Urinary bladder (tissue), 4 donors: Measurements from ENCODE around the gene ABLIM3. TPM values are rescaled to one million over a fixed set of nuclear protein-coding genes. Genes with fewer than 3 reads are reported as not detected.

Experiments used
- DNase-seq: peaks from one replicate; pipeline ENCODE4 v3.0.0-alpha.2; 2015; ENCODE audit errors: extremely low spot score
- H3K27ac ChIP-seq: one replicate; pipeline ENCODE4 v1.5.1; 2013; ENCODE audit warnings: low read depth, mild to moderate bottlenecking, moderate library complexity
- H3K36me3 ChIP-seq: one replicate; pipeline ENCODE4 v1.6.1; 2013; ENCODE audit warnings: mild to moderate bottlenecking, moderate library complexity; ENCODE audit not compliant: insufficient read depth
- H3K4me1 ChIP-seq: one replicate; pipeline ENCODE4 v1.6.1; 2013; ENCODE audit warnings: mild to moderate bottlenecking, moderate library complexity; ENCODE audit not compliant: insufficient read depth
- H3K4me3 ChIP-seq: one replicate; pipeline ENCODE4 v1.5.1; 2013; ENCODE audit warnings: low read depth, low read length
- WGBS: extraction: QIAGEN DNeasy Blood & Tissue Kit; methylation state at CpG from one replicate; pipeline ENCODE4 v1.1.7; 2013; 5-methylcytosine and 5-hydroxymethylcytosine counted together
- polyA plus RNA-seq: library from polyadenylated mRNA; stranded (reverse); fragments of 200-250 nt; gene quantifications from one replicate; pipeline ENCODE4 v1.2.3, GENCODE V29; 2013
- total RNA-seq: library from RNA; depleted of rRNA; stranded (reverse); fragments of >200 nt; gene quantifications from one replicate; pipeline ENCODE4 v1.2.3, GENCODE V29; 2014
- donor health status: healthy with polysubstance abuse.
- donor health status: healthy.

ABLIM3 gene
- total and polyA plus RNA-seq, 2 donors, result 9.8 to 14.4 TPM

- DNase-seq, result no peak
- Histone ChIP-seq H3K27ac (no peak overlapping the region), H3K36me3 (no peaks in the 10 kb centered on the region), H3K4me1 (no peaks in the 10 kb centered on the region), H3K4me3 (no peak overlapping the region)
- WGBS, result 78% methylated on average over 11 of the region's 11 CpGs
Observed at GRCh38 chr5:149140197-149141002, 893 bp upstream of the ABLIM3 start.

- Histone ChIP-seq H3K36me3 (no peaks in the 10 kb centered on the region), H3K27ac (no peak overlapping the region), H3K4me3 (peak overlapping the region; percentile 47), H3K4me1 (peaks cover 1% of the 10 kb centered on the region)
- DNase-seq, result no peak
- WGBS, result 54% methylated on average over 20 of the region's 20 CpGs
Observed at GRCh38 chr5:149141957-149142851, 911 bp downstream of the ABLIM3 start.

GRCh38 chr5:149143470-149143869 lies 2.2 kb downstream of the ABLIM3 start:
- H3K27ac ChIP-seq, result no peak overlapping the region
- no peak overlapping the region for H3K4me3 ChIP-seq
- WGBS, result 16% methylated on average over 2 of the region's 2 CpGs

GRCh38 chr5:149144637-149145036 lies 3.3 kb downstream of the ABLIM3 start:
- DNase-seq, result no peak
- Histone ChIP-seq H3K4me1 (peaks cover 1% of the 10 kb centered on the region), H3K27ac (no peak overlapping the region), H3K36me3 (no peaks in the 10 kb centered on the region), H3K4me3 (no peak overlapping the region)
- WGBS, result 62% methylated on average over 1 of the region's 1 CpG

More at GRCh38 chr5:149143470-149143869, 2.2 kb downstream of the ABLIM3 start:
- Histone ChIP-seq H3K36me3 (no peaks in the 10 kb centered on the region), H3K4me1 (peaks cover 1% of the 10 kb centered on the region)
- no peak for DNase-seq

GRCh38 chr5:149145138-149145537 lies 3.8 kb downstream of the ABLIM3 start:
- peaks cover 1% of the 10 kb centered on the region for H3K4me1 ChIP-seq
- no peaks in the 10 kb centered on the region for H3K36me3 ChIP-seq
- no peak overlapping the region for H3K4me3 ChIP-seq
- DNase-seq, result no peak
- no peak overlapping the region for H3K27ac ChIP-seq
- WGBS, result 98% methylated on average over 1 of the region's 1 CpG

- no peak overlapping the region for H3K27ac ChIP-seq
- no peak overlapping the region for H3K4me3 ChIP-seq
- 94% methylated on average over 1 of the region's 1 CpG for WGBS
- peaks cover 3% of the 10 kb centered on the region for H3K4me1 ChIP-seq
- no peak for DNase-seq
- H3K36me3 ChIP-seq, result no peaks in the 10 kb centered on the region
Observed at GRCh38 chr5:149147676-149148075, 6.4 kb downstream of the ABLIM3 start.

- Histone ChIP-seq H3K36me3 (no peaks in the 10 kb centered on the region), H3K27ac (peak overlapping the region; percentile 7), H3K4me1 (peaks cover 3% of the 10 kb centered on the region), H3K4me3 (no peak overlapping the region)
- no peak for DNase-seq
- 65% methylated on average over 3 of the region's 3 CpGs for WGBS
Observed at GRCh38 chr5:149149942-149150341, 8.6 kb downstream of the ABLIM3 start.

- H3K36me3 ChIP-seq, result no peaks in the 10 kb centered on the region
- H3K4me3 ChIP-seq, result no peak overlapping the region
- DNase-seq, result no peak
- H3K4me1 ChIP-seq, result peaks cover 3% of the 10 kb centered on the region
- H3K27ac ChIP-seq, result no peak overlapping the region
- WGBS, result 42% methylated on average over 5 of the region's 5 CpGs
Observed at GRCh38 chr5:149150457-149150856, 9.2 kb downstream of the ABLIM3 start.

- no peaks in the 10 kb centered on the region for H3K36me3 ChIP-seq
- no peak overlapping the region for H3K4me3 ChIP-seq
- no peak overlapping the region for H3K27ac ChIP-seq
- no peak for DNase-seq
- peaks cover 2% of the 10 kb centered on the region for H3K4me1 ChIP-seq
- WGBS, result 84% methylated on average over 3 of the region's 3 CpGs
Observed at GRCh38 chr5:149151717-149152116, 10.4 kb downstream of the ABLIM3 start.

- WGBS, result 78% methylated on average over 2 of the region's 2 CpGs
- H3K4me1 ChIP-seq, result peaks cover 2% of the 10 kb centered on the region
- no peak for DNase-seq
- no peak overlapping the region for H3K4me3 ChIP-seq
- no peak overlapping the region for H3K27ac ChIP-seq
- no peaks in the 10 kb centered on the region for H3K36me3 ChIP-seq
Observed at GRCh38 chr5:149152317-149152746, 11.0 kb downstream of the ABLIM3 start.

- DNase-seq, result no peak
- Histone ChIP-seq H3K4me3 (no peak overlapping the region), H3K36me3 (no peaks in the 10 kb centered on the region), H3K4me1 (peaks cover 2% of the 10 kb centered on the region), H3K27ac (no peak overlapping the region)
- WGBS, result 96% methylated on average over 4 of the region's 4 CpGs
Observed at GRCh38 chr5:149153193-149153750, 12.0 kb downstream of the ABLIM3 start.

GRCh38 chr5:149153751-149154610 lies 12.7 kb downstream of the ABLIM3 start:
- H3K4me3 ChIP-seq, result no peak overlapping the region
- H3K4me1 ChIP-seq, result peaks cover 2% of the 10 kb centered on the region
- H3K36me3 ChIP-seq, result no peaks in the 10 kb centered on the region
- no peak overlapping the region for H3K27ac ChIP-seq
- no peak for DNase-seq
- WGBS, result 78% methylated on average over 8 of the region's 8 CpGs

GRCh38 chr5:149154650-149155049 lies 13.4 kb downstream of the ABLIM3 start:
- no peaks in the 10 kb centered on the region for H3K36me3 ChIP-seq
- no peak for DNase-seq
- peaks cover 2% of the 10 kb centered on the region for H3K4me1 ChIP-seq
- WGBS, result 92% methylated on average over 1 of the region's 1 CpG
- no peak overlapping the region for H3K4me3 ChIP-seq
- H3K27ac ChIP-seq, result no peak overlapping the region
